GM19025 (cell line): ENCODE data around the gene CSNK2A2.

Source experiments
- ATAC-seq: cut with Tn5 transposase; IDR thresholded peaks from one replicate; pipeline ENCODE4 v1.9.1; 2021; ENCODE audit warnings: mild to moderate bottlenecking, low read depth, moderate library complexity; ENCODE audit not compliant: unreplicated experiment

CSNK2A2 gene

GRCh38 chr16:58200004-58200797 is 2.3 kb upstream of the CSNK2A2 start:
- ATAC-seq, result no peak

GRCh38 chr16:58198803-58199411 is 1.0 kb upstream of the CSNK2A2 start:
- ATAC-seq, result no peak

DNA sequence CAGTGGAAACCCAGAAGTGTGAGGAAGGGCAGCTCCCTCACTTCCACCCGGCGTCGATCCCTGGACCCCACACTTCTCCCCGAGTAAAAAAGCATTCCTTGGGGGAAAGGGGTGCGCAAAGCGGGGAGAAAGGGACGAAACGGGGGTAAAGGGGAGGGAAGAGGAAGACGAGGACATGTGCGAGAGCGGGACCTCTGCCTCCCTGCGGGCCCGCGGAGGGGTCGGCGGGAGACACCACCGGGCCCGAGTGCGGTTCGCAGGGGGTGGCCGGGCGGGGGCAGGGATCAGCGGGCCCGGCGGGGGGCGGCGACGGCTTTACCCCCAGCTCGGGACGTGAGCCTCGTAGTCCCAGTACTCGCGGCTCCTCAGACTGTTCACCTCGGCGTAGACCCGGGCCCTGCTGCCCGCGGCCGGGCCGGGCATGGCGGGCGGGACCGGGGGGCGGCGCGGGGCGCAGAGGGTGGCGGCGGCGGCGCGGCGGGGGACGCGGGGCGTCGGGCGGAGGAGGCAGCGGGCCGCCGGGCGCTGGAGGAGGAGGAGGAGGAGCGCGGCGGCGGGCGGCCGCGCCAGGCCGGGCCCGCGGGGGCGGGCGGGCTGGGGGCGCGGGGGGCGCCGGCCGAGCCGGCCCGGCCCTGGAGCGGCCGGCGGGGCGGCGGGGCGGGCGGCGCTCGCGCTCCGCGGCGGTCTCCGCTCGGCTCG is 443 bp downstream of the CSNK2A2 start:
- ATAC-seq, result peak; percentile 37

GRCh38 chr16:58196898-58197313 is 1.0 kb downstream of the CSNK2A2 start:
- ATAC-seq, result no peak

- no peak for ATAC-seq
Observed at GRCh38 chr16:58195771-58196170, 2.1 kb downstream of the CSNK2A2 start.

GRCh38 chr16:58195344-58195743 is 2.6 kb downstream of the CSNK2A2 start:
- no peak for ATAC-seq

DNA sequence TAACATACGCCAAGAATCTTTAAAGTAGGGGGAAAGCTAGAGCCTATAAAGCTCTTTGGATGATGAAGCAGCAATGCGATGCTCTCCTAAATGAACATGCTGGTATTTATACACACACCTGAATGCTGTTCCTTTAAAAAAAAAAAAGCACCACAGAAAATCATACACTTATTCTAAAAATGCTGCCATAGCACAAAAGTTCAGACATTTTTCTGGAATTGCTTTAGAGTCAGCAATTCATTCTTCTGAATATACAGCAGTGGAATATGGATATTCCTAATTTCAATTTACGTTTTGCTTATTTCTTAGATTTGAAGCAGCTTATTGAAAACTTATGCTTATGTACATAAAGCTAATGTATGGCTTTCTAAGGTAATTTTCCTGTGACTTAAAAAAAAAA is 3.1 kb downstream of the CSNK2A2 start:
- ATAC-seq, result no peak

GRCh38 chr16:58187665-58188421 is 10.1 kb downstream of the CSNK2A2 start:
- no peak for ATAC-seq

- ATAC-seq, result no peak
Observed at GRCh38 chr16:58187092-58187491, 10.8 kb downstream of the CSNK2A2 start.

GRCh38 chr16:58186176-58186944 is 11.5 kb downstream of the CSNK2A2 start:
- no peak for ATAC-seq

DNA sequence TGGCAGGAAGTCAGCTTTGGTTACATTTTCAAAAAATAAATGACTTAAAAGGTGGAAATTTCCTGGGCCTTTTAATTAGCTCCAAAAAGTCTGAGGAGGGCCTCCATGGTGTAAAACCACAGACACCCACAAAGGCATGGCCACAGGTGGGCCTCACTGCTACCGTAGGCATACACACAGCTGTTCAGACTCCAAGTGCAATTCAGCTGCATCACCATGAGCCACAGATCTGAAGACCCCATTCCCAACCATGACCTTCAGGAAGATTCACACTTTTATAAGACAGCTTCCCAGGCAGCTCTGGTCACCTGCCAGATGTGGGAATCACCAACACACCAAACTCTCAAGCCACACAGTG is 20.6 kb downstream of the CSNK2A2 start:
- no peak for ATAC-seq

- ATAC-seq, result no peak
Observed at GRCh38 chr16:58176608-58177352, 21.1 kb downstream of the CSNK2A2 start.

DNA sequence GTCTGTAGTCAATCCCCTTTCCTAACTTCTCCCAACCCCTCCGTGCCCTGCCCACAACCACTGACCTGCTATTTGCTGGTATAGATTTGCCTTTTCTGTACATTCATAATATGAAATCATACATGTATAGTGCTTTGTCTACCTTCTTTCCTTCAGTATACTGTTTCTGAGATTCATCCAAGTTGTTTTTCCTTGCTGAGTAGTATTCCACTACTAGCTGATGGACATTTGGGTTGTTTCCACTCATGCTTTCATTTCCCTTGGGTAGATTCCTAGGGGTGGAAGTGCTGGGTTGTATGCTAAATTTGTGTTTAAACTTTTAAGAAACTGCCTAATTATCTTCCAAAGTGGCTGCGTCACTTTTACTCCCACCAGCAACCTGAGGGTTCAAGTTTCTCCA is 27.7 kb downstream of the CSNK2A2 start:
- no peak for ATAC-seq

- no peak for ATAC-seq
Observed at GRCh38 chr16:58160855-58161254, 37.1 kb downstream of the CSNK2A2 start.

- ATAC-seq, result no peak
Observed at GRCh38 chr16:58158725-58159124, 39.2 kb downstream of the CSNK2A2 start.

- no peak for ATAC-seq
Observed at GRCh38 chr16:58157951-58158540, 39.9 kb downstream of the CSNK2A2 start.

DNA sequence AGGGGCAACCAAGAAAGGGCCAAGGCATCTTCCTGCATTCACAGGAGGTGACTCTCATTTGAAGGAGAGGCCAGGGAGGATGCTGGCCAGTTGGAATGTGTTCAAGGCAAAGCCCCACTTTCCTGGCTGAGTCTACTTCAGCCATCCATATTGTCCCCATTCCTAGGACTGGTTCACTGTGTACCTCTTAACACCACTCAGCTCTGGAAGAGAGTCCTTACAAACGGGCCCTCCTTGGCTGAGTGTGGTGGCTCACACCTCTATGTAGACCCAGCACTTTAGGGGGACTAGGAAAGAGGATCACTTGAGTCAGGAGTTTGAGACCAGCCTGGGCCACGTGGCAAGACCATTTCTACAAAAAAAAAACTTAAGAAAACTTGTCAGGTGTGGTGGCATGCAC is 40.7 kb downstream of the CSNK2A2 start:
- ATAC-seq, result no peak

- ATAC-seq, result no peak
Observed at GRCh38 chr16:58155839-58156238, 42.1 kb downstream of the CSNK2A2 start.

DNA sequence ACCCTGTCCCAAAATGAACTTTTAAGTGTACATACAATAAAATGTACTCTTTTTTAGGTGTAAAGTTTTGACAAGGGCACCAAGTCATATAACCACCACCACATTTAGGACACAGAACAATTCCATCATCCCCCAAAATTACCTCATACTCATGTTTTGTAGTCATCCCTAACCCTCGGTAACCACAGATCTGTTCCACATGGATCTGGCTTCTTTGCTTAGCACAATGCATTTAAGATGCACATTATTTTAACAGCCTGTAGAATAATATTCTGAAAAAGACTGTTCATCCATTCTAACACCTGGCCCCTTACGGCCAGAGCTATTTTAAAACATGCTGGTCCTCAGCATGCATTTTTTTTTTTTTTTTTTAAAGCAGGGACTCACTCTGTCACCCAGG is 43.6 kb downstream of the CSNK2A2 start:
- no peak for ATAC-seq
